Ishikawa (cell line): ENCODE results near the gene FSTL4.

Experiments used
- CEBPB ChIP-seq: IDR thresholded peaks from 2 replicates; pipeline ENCODE4 v1.6.1; 2012
- EP300 ChIP-seq: IDR thresholded peaks from 2 replicates; pipeline ENCODE4 v1.6.1; 2012; ENCODE audit warnings: borderline replicate concordance
- FOXM1 ChIP-seq: IDR thresholded peaks from 2 replicates; pipeline ENCODE4 v1.6.1; 2012; ENCODE audit warnings: low read depth, borderline replicate concordance
- MAX ChIP-seq: IDR thresholded peaks from 2 replicates; pipeline ENCODE4 v1.6.1; 2012
- NFIC ChIP-seq: IDR thresholded peaks from 2 replicates; pipeline ENCODE4 v1.6.1; 2012
- RAD21 ChIP-seq: IDR thresholded peaks from 2 replicates; pipeline ENCODE4 v1.6.1; 2012; ENCODE audit warnings: low read depth
- TAF1 ChIP-seq: IDR thresholded peaks from 2 replicates; pipeline ENCODE4 v1.6.1; 2012; ENCODE audit warnings: low read depth, mild to moderate bottlenecking
- TCF12 ChIP-seq: IDR thresholded peaks from 2 replicates; pipeline ENCODE4 v1.6.1; 2012; ENCODE audit warnings: low read depth
- USF1 ChIP-seq: IDR thresholded peaks from 2 replicates; pipeline ENCODE4 v1.6.1; 2012
- YY1 ChIP-seq: IDR thresholded peaks from 2 replicates; pipeline ENCODE4 v1.6.1; 2012; ENCODE audit warnings: low read depth
- ZBTB7A ChIP-seq: IDR thresholded peaks from 2 replicates; pipeline ENCODE4 v1.6.1; 2012; ENCODE audit warnings: low read depth
- TF ChIP-seq, protein P1 (sequence below): IDR thresholded peaks from 2 replicates; pipeline ENCODE4 v1.6.1; 2012; ENCODE audit warnings: low read depth, mild to moderate bottlenecking

- TF ChIP-seq NFIC: no peak
- no peak for TF ChIP-seq YY1
- TF ChIP-seq TAF1: no peak
- TF ChIP-seq, protein P1, sequence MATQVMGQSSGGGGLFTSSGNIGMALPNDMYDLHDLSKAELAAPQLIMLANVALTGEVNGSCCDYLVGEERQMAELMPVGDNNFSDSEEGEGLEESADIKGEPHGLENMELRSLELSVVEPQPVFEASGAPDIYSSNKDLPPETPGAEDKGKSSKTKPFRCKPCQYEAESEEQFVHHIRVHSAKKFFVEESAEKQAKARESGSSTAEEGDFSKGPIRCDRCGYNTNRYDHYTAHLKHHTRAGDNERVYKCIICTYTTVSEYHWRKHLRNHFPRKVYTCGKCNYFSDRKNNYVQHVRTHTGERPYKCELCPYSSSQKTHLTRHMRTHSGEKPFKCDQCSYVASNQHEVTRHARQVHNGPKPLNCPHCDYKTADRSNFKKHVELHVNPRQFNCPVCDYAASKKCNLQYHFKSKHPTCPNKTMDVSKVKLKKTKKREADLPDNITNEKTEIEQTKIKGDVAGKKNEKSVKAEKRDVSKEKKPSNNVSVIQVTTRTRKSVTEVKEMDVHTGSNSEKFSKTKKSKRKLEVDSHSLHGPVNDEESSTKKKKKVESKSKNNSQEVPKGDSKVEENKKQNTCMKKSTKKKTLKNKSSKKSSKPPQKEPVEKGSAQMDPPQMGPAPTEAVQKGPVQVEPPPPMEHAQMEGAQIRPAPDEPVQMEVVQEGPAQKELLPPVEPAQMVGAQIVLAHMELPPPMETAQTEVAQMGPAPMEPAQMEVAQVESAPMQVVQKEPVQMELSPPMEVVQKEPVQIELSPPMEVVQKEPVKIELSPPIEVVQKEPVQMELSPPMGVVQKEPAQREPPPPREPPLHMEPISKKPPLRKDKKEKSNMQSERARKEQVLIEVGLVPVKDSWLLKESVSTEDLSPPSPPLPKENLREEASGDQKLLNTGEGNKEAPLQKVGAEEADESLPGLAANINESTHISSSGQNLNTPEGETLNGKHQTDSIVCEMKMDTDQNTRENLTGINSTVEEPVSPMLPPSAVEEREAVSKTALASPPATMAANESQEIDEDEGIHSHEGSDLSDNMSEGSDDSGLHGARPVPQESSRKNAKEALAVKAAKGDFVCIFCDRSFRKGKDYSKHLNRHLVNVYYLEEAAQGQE: no peak
- no peak for TF ChIP-seq CEBPB
- TF ChIP-seq MAX: no peak
- no peak for TF ChIP-seq TCF12
- no peak for TF ChIP-seq ZBTB7A
- no peak for TF ChIP-seq EP300
- TF ChIP-seq RAD21: no peak
- no peak for TF ChIP-seq FOXM1
- TF ChIP-seq USF1: no peak
These were observed 118.0 kb downstream of the FSTL4 start for GRCh38 chr5:133494232-133494922.
